Measurements from ENCODE around the gene IMMP2L.
"Not testable (repeated sequence)": the region's sequence is repeated elsewhere in the genome, so short reads cannot be mapped to it uniquely, and the experiment has no call there.

The IMMP2L gene

GRCh38 chr7:111554086-111554485, 8.2 kb downstream of the IMMP2L start:
- DNase-seq = no peak

GRCh38 chr7:111541067-111541466, 21.2 kb downstream of the IMMP2L start:
- DNase-seq = no peak

- DNase-seq = no peak
Observed at GRCh38 chr7:111540199-111540815, 22.0 kb downstream of the IMMP2L start.

- DNase-seq = no peak
Observed at GRCh38 chr7:111537134-111537533, 25.2 kb downstream of the IMMP2L start.

GRCh38 chr7:111535142-111535870, 27.0 kb downstream of the IMMP2L start:
- no peak for DNase-seq

GRCh38 chr7:111532625-111533024, 29.7 kb downstream of the IMMP2L start:
- peak; percentile 93 for DNase-seq

GRCh38 chr7:111531993-111532392, 30.3 kb downstream of the IMMP2L start:
- no peak for DNase-seq

GRCh38 chr7:111530356-111530668, 32.0 kb downstream of the IMMP2L start:
- no peak for DNase-seq

GRCh38 chr7:111529507-111530355, 32.6 kb downstream of the IMMP2L start:
- DNase-seq = no peak

- DNase-seq = no peak
Observed at GRCh38 chr7:111528331-111528730, 34.0 kb downstream of the IMMP2L start.

- DNase-seq = no peak
Observed at GRCh38 chr7:111527545-111527944, 34.7 kb downstream of the IMMP2L start.

GRCh38 chr7:111525100-111525499, 37.2 kb downstream of the IMMP2L start:
- no peak for DNase-seq

GRCh38 chr7:111521660-111522059, 40.6 kb downstream of the IMMP2L start:
- DNase-seq = no peak

GRCh38 chr7:111518264-111518663, 44.0 kb downstream of the IMMP2L start:
- DNase-seq = no peak

- DNase-seq = no peak
Observed at GRCh38 chr7:111517549-111517951, 44.7 kb downstream of the IMMP2L start.

- DNase-seq = no peak
Observed at GRCh38 chr7:111516612-111517011, 45.7 kb downstream of the IMMP2L start.

- DNase-seq = no peak
Observed at GRCh38 chr7:111513566-111513965, 48.7 kb downstream of the IMMP2L start.

- DNase-seq = no peak
Observed at GRCh38 chr7:111511845-111512244, 50.4 kb downstream of the IMMP2L start.

GRCh38 chr7:111510584-111511378, 51.5 kb downstream of the IMMP2L start:
- DNase-seq = no peak

GRCh38 chr7:111510062-111510461, 52.2 kb downstream of the IMMP2L start:
- no peak for DNase-seq

- no peak for DNase-seq
Observed at GRCh38 chr7:111509288-111509687, 53.0 kb downstream of the IMMP2L start.

GRCh38 chr7:111508387-111508786, 53.9 kb downstream of the IMMP2L start:
- no peak for DNase-seq

GRCh38 chr7:111505422-111505821, 56.9 kb downstream of the IMMP2L start:
- not testable (repeated sequence) for DNase-seq

Measured in NCI-H2171 (cell line).